Ovary (tissue), 9 donors: ENCODE data around the gene PHACTR3. TPM values are rescaled to one million over a fixed set of nuclear protein-coding genes. Genes with fewer than 3 reads are reported as not detected.
"Not testable (repeated sequence)": the region's sequence is repeated elsewhere in the genome, so short reads cannot be mapped to it uniquely, and the experiment has no call there.

Experiments
- DNase-seq, 5 donors: peaks; one replicate each; pipeline ENCODE4 v3.0.0-alpha.2; 2019 to 2020
- H3K27ac ChIP-seq, 2 donors: fragments of 200-600 bp; one replicate each; pipeline versions ENCODE4 v1.5.1 to v1.8.0; 2019 to 2022
- H3K27me3 ChIP-seq: fragments of 200-600 bp; one replicate; pipeline ENCODE4 v1.8.0; 2022
- H3K36me3 ChIP-seq: fragments of 200-600 bp; sonication (generic); one replicate; pipeline ENCODE4 v1.5.1; 2019
- H3K4me1 ChIP-seq: one replicate; pipeline ENCODE4 v1.8.1; 2013; ENCODE audit warnings: mild to moderate bottlenecking, moderate library complexity; ENCODE audit not compliant: insufficient read depth
- H3K4me3 ChIP-seq: fragments of 200-600 bp; sonication (generic); one replicate; pipeline ENCODE4 v1.5.1; 2017
- H3K9me3 ChIP-seq, 2 donors: fragments of 200-600 bp in 1 of 2; sonication (generic) in 1 of 2; one replicate each; pipeline versions ENCODE4 v1.5.1 to v1.8.1; 2013 to 2019; ENCODE audit warnings: mild to moderate bottlenecking in 1 of 2, moderate library complexity in 1 of 2
- EP300 ChIP-seq: sonication (generic); formaldehyde crosslinking; IDR thresholded peaks from one replicate; pipeline ENCODE4 v1.6.1; 2017; ENCODE audit warnings: antibody characterized with exemption
- POLR2A ChIP-seq: fragments of 450-650 bp; IDR thresholded peaks from one replicate; pipeline ENCODE4 v1.6.1; 2017; ENCODE audit warnings: antibody characterized with exemption, mild to moderate bottlenecking, moderate library complexity
- WGBS, 3 donors: extraction: QIAGEN DNeasy Blood & Tissue Kit in 1 of 3; methylation state at CpG; one replicate each; pipeline versions ENCODE4 v1.1.5 to v1.1.7; 2013 to 2017; 5-methylcytosine and 5-hydroxymethylcytosine counted together
- intact Hi-C, 4 donors: fragments of 100-400 bp; cut with DNase I; formaldehyde crosslinking; loops; one replicate each; pipeline versions ENCODE4 v1.11.0 to v1.15.1; 2022 to 2023
- polyA plus RNA-seq, 2 donors: library from polyadenylated mRNA; stranded (reverse); fragments of 200-250 nt in 1 of 2; fragments of 350-450 nt in 1 of 2; fragmentation: Illumina TruSeq in 1 of 2; extraction: RNeasy Lipid Tissue Mini Kit (QIAGEN cat#74804) in 1 of 2; gene quantifications; one replicate each; pipeline ENCODE4 v1.2.3, GENCODE V29; 2013 to 2014
- total RNA-seq, 7 donors: library from RNA; depleted of rRNA in 2 of 7; stranded (reverse); fragments of >200 nt in 2 of 7; fragmentation: NEBNext Ultra II Directional in 3 of 7; extraction: Animal tissue kit (Norgen Biotek cat#: 25700) in 3 of 7; gene quantifications; one replicate each; pipeline versions ENCODE4 v1.1.0 to v1.2.4, GENCODE V29; 2016 to 2023
- TF ChIP-seq, protein P1 (sequence below), 3 donors: fragments of 450-650 bp in 2 of 3; fragments of 200-600 bp in 1 of 3; IDR thresholded peaks; one replicate each; pipeline versions ENCODE4 v1.5.1 to v1.8.0; 2016 to 2022; ENCODE audit warnings: antibody characterized with exemption in 3 of 3, mild to moderate bottlenecking in 1 of 3
- donor health status: DM: no; HTN: no; CAD: no; lungs with moderate emphysema.
- donor health status: DM: no; HTN: no; CAD: no.
- donor health status: Bipolar disorder and iron deficiency.
- donor health status: DM: yes; HTN: yes; CAD: no.
- donor health status: DM: no; HTN: no; CAD: no.
- donor health status: DM: yes; HTN: yes; CAD: no.

PHACTR3 gene
- total and polyA plus RNA-seq, 9 donors: 5.7 to 19.0 (median 9.1) TPM

DNA sequence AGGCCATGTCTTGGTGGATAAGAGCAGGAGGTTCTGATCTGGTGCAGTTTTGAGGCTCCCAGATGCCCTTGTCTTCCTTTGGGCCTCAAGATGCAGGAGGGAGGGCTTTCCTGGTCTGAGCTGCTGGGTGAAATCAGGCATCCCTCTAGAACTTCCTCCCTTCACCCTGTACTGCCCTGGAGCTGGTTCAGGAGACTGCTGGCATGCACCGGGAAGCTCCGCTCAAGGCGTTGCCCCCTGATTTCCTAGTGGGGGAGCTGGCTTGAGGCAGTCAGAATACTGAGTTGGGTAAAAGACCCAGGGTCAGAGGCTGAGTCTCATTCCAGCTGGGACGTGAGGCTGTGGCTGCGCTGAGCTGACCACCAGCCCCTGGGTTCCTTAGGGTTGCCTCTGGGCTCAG, 12.0 kb downstream of the PHACTR3 start:
- no peak for TF ChIP-seq POLR2A
- no peak for TF ChIP-seq EP300
- TF ChIP-seq, protein P1, sequence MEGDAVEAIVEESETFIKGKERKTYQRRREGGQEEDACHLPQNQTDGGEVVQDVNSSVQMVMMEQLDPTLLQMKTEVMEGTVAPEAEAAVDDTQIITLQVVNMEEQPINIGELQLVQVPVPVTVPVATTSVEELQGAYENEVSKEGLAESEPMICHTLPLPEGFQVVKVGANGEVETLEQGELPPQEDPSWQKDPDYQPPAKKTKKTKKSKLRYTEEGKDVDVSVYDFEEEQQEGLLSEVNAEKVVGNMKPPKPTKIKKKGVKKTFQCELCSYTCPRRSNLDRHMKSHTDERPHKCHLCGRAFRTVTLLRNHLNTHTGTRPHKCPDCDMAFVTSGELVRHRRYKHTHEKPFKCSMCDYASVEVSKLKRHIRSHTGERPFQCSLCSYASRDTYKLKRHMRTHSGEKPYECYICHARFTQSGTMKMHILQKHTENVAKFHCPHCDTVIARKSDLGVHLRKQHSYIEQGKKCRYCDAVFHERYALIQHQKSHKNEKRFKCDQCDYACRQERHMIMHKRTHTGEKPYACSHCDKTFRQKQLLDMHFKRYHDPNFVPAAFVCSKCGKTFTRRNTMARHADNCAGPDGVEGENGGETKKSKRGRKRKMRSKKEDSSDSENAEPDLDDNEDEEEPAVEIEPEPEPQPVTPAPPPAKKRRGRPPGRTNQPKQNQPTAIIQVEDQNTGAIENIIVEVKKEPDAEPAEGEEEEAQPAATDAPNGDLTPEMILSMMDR (IDR thresholded peaks at IDR 0.05): no peak
- intact Hi-C loops: no loop called here
- WGBS, 3 donors: 73 to 83% (median 78%) methylated on average over 5 of the region's 5 CpGs

DNA sequence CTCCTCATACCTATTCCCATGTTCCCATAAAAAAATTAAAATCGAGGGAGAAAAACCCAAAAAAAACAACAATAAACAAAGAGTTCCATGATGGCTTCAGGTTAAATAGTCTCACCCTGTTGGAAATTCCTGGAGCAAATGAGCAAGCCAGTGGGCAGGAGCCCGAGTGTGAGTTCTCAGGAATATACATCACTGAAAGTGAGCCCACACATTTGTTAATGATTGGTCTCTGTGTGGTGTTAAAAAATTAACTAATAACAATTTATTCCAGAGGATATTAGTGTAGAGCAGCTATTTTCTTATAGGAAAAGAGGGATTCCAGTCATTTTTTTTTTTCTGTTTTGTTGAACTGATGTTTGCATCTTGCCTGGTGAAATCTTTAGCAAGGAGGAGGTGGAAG, 12.9 kb downstream of the PHACTR3 start:
- no peaks in the 10 kb centered on the region for H3K27me3 ChIP-seq
- H3K36me3 ChIP-seq: no peaks in the 10 kb centered on the region
- TF ChIP-seq EP300 (no peak), POLR2A (no peak)
- TF ChIP-seq, protein P1 (IDR thresholded peaks at IDR 0.05): no peak
- H3K4me1 ChIP-seq: peaks cover 4% of the 10 kb centered on the region
- 66 to 74% (median 72%) methylated on average over 2 of the region's 2 CpGs for WGBS, 3 donors
- no peaks in the 10 kb centered on the region for H3K9me3 ChIP-seq
- H3K27ac ChIP-seq: no peak overlapping the region
- no peak overlapping the region for H3K4me3 ChIP-seq
- intact Hi-C loops: no loop called here
- no peak for DNase-seq

More for the DNA sequence above, 12.0 kb downstream of the PHACTR3 start:
- no peaks in the 10 kb centered on the region for H3K36me3 ChIP-seq
- H3K9me3 ChIP-seq: no peaks in the 10 kb centered on the region
- DNase-seq: no peak
- peaks cover 1% of the 10 kb centered on the region for H3K4me1 ChIP-seq
- no peak overlapping the region for H3K4me3 ChIP-seq
- no peaks in the 10 kb centered on the region for H3K27me3 ChIP-seq
- H3K27ac ChIP-seq: no peak overlapping the region

DNA sequence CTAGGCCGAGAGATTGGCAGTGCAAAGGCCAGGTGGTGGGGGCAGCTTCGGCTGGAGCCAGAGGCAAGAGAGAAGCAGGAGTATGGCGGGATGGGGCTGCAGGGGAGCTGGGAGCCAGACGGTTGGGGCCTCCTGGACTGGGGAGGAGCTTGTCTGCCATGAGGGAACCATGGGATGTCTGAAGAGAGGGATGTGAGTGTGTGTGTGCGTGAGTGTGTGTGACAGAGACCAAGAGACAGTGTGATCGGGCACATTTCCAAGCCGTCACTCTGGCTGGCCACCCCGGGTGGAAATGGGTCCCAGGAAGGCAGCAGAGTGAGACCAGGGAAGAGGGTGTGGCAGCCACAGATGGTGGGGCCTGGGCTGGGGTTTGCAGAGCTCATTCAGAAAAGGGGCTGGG, 13.8 kb downstream of the PHACTR3 start:
- intact Hi-C loops: no loop called here
- H3K27me3 ChIP-seq: no peaks in the 10 kb centered on the region

DNA sequence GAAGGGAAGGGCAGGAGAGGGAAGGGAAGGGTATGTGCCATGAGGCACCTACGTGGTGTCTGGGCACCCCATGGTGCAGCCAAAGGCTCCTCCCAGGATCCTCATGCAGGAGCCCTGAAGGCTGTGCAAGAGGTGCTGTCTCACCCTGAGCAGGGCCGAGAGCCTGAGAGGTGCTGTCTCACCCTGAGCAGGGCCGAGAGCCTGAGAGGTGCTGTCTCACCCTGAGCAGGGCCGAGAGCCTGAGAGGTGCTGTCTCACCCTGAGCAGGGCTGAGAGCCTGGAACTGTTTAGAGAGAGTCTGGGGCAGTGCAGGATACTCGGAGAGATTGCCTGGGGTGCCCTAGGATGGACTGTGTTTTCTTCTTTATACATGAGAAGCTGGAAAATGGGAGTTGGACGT, 14.2 kb downstream of the PHACTR3 start:
- H3K4me1 ChIP-seq, DNase-seq, intact Hi-C loops, H3K36me3 ChIP-seq, H3K27me3 ChIP-seq, H3K9me3 ChIP-seq, H3K4me3 ChIP-seq, H3K27ac ChIP-seq: not testable (repeated sequence)
- WGBS, 3 donors: 86 to 88% (median 86%) methylated on average over 6 of the region's 6 CpGs

More for the DNA sequence above, 13.8 kb downstream of the PHACTR3 start:
- WGBS, 3 donors: 87 to 88% (median 87%) methylated on average over 8 of the region's 8 CpGs
- Histone ChIP-seq H3K4me1 (peaks cover 4% of the 10 kb centered on the region), H3K36me3 (no peaks in the 10 kb centered on the region), H3K9me3 (no peaks in the 10 kb centered on the region), H3K4me3 (no peak overlapping the region), H3K27ac (no peak overlapping the region)
- no peak for DNase-seq
- TF ChIP-seq EP300 (no peak), POLR2A (no peak)
- TF ChIP-seq, protein P1 (IDR thresholded peaks at IDR 0.05): no peak

DNA sequence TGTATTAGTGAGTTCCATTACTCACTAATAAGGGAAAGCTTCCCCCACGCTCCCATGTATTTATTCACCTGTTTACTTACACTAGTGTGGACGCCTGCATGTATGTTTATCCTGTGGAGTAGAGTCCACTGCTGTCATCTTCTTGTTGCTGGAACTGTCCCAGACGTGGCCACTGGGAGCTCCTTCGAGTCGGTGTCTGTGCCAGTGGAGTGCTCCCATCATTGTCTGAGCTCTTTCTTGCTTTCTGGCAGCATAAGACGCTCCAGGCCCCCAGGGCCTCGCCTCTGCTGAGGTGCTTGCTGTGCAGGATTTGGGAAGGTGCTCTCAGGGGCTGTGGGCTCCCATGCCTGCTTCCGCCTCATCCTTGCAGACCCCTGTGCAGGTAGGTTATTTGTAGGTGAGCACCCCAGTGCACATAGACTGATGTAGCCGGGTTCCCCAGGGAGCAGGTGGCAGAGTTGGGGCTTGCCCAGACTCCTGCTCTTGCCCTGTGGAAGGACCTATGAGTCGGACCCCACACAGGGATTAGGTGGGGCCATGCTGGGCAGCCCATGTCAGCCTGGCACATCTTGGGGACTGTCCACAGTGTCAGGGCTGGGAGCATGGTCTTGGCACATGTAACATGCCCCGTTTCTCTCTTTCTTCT, 16.6 kb downstream of the PHACTR3 start:
- no peaks in the 10 kb centered on the region for H3K27me3 ChIP-seq
- DNase-seq: no peak
- no peak overlapping the region for H3K27ac ChIP-seq
- H3K4me3 ChIP-seq: no peak overlapping the region
- TF ChIP-seq, protein P1 (IDR thresholded peaks at IDR 0.05): no peak
- no peak for TF ChIP-seq POLR2A
- no peak for TF ChIP-seq EP300
- 80 to 87% (median 83%) methylated on average over 11 of the region's 11 CpGs for WGBS, 3 donors
- H3K36me3 ChIP-seq: no peaks in the 10 kb centered on the region
- intact Hi-C loops: no loop called here
- no peaks in the 10 kb centered on the region for H3K9me3 ChIP-seq
- H3K4me1 ChIP-seq: peaks cover 4% of the 10 kb centered on the region
